ENCODE data around the gene TLL2. TPM values are rescaled to one million over a fixed set of nuclear protein-coding genes. Genes with fewer than 3 reads are reported as not detected.

Gene TLL2
- total RNA-seq, 1 donor from 2014 or later: 0.10 TPM

GRCh38 chr10:96327462-96327861 lies 186.3 kb downstream of the TLL2 start:
- intact Hi-C loops (cut with micrococcal nuclease): no loop called here

- intact Hi-C loops (cut with micrococcal nuclease): no loop called here
These were observed 187.9 kb downstream of the TLL2 start for GRCh38 chr10:96325719-96326373.

DNA sequence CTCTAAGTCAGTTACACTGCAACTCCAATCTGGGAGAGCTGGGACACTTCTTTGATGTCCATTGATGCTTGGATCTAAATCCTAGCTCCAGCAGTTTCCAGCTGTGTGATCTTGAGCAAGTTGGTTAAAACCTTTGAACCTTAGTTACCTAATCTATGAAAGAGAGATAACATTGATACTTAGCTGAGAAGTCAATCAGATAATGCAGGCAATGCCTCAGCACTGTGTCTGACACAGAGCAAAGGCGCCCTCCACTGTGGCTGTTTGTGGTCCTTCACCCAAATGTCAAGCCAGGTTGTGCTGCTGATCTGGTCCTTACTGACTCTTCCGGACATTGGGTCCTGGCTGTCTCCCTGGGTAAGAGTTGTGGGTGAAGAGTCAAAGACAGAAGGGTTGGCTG lies 189.3 kb downstream of the TLL2 start:
- intact Hi-C loops (cut with micrococcal nuclease): no loop called here

DNA sequence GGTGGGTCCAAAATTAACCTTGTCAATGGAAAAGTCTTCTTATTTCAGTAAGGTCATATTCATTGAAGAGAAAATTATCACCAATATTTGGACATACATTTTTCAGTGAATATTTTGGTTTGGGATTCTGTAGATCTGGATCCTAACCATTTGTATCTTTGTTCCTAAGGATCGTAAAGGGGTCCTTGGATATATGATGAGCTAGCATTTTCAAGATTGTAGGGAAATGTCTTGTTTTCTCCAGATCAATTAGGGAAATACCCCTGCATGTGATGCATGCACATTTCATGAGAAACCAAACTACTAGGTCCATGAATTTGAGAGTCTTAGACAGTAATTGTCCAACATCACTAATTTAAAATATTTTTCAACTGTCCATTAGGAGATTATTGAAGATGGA lies 191.5 kb downstream of the TLL2 start:
- intact Hi-C loops (cut with micrococcal nuclease): no loop called here

DNA sequence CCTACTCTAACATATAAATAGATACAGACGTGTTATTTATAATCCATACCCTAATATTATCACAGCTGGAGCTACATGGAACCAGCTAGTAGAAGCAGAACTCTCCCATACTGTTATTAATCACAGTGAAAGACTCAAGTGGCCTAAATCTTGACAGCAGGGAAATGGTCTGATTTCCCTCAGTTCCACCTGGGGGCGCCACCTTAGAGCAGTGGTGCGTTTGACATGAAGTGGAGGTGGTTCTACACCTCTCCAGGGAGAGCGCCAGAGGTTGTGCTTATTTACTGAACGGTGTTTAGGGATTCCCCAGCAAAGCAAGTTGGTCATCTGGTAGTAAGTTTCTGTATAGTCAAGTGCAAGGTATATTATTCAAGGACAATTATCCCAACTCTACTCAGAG lies 191.9 kb downstream of the TLL2 start:
- intact Hi-C loops (cut with micrococcal nuclease): no loop called here

- intact Hi-C loops (cut with micrococcal nuclease): no loop called here
These were observed 193.8 kb downstream of the TLL2 start for GRCh38 chr10:96319754-96320474.

- intact Hi-C loops (cut with micrococcal nuclease): no loop called here
These were observed 196.5 kb downstream of the TLL2 start for GRCh38 chr10:96317067-96317833.

Other genes with a start within 250 kb of the TLL2 start
- gene BLNK, start 242.4 kb downstream of the TLL2 start, total RNA-seq: not detected in 2 replicates
- gene DNTT, start 209.5 kb downstream of the TLL2 start, total RNA-seq: not detected in 2 replicates
- gene OPALIN, start 154.9 kb downstream of the TLL2 start, total RNA-seq: not detected in 2 replicates
- gene TM9SF3, start 73.1 kb upstream of the TLL2 start, total RNA-seq: 74.9 and 80.0 TPM in 2 replicates
- gene PIK3AP1, start 206.6 kb upstream of the TLL2 start, total RNA-seq: 6.1 and 6.3 TPM in 2 replicates

Data from T-helper 1 cell treated with Interleukin-12 subunit alpha and Interleukin-12 subunit beta and Interleukin-4 antibody, amounts not matched to agents 30 ng/mL and 1 ng/mL, for 36 hours (primary cell).